ENCODE data around the gene OARD1.

DNA sequence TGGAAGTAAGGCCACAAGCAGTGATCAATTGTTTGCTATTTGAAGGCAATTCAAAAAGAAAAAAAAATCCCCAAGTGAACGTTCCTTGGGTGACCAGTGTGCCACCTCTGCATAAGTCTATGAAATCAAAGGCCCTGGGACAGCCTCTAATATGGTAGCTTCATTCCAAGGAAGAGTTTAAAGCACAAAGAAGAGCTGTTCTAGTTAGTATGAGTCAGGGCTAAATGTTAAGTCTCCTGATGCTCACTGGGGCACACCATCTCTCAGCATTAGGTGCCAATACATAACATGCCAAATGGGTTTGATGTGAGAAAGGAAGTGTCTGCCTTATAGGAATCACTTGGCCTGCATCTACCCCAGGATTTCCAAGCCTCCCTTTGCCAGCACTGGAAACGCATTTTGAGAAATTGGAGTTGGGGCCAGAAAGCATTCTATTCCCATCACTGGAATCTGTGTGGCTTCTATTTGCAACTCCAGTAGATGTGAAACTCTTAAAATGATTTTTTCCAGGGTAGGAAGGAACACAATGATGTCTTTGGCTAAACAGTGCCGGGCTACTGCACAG lies 46.1 kb downstream of the OARD1 start:
- TF ChIP-seq, protein P1, sequence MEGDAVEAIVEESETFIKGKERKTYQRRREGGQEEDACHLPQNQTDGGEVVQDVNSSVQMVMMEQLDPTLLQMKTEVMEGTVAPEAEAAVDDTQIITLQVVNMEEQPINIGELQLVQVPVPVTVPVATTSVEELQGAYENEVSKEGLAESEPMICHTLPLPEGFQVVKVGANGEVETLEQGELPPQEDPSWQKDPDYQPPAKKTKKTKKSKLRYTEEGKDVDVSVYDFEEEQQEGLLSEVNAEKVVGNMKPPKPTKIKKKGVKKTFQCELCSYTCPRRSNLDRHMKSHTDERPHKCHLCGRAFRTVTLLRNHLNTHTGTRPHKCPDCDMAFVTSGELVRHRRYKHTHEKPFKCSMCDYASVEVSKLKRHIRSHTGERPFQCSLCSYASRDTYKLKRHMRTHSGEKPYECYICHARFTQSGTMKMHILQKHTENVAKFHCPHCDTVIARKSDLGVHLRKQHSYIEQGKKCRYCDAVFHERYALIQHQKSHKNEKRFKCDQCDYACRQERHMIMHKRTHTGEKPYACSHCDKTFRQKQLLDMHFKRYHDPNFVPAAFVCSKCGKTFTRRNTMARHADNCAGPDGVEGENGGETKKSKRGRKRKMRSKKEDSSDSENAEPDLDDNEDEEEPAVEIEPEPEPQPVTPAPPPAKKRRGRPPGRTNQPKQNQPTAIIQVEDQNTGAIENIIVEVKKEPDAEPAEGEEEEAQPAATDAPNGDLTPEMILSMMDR (IDR thresholded peaks at IDR 0.05; ENCODE audit: low read length): no peak
- no peak for TF ChIP-seq EZH2phosphoT487 (IDR thresholded peaks at IDR 0.05; ENCODE audit: low read length)

Measured in MM.1S (cell line).